Measurements from ENCODE around the gene CEP350. TPM values are rescaled to one million over a fixed set of nuclear protein-coding genes. Genes with fewer than 3 reads are reported as not detected.

Gene CEP350
- total RNA-seq, 1 experiment from 2014 or later, result 17.1 TPM

- no peak for DNase-seq
- no peak overlapping the region for H3K9ac ChIP-seq (ENCODE audit: low read length)
- H4K20me1 ChIP-seq (ENCODE audit: low read length), result no peaks in the 10 kb centered on the region
- no peak for ATAC-seq
- no peaks in the 10 kb centered on the region for H3K9me2 ChIP-seq (replicated peaks; ENCODE audit: low read length)
- intact Hi-C loops (cut with micrococcal nuclease), result loop anchor here (5.0 kb wide), 1 partner anchor 54 kb away; the partner anchor contains the start of gene TOR1AIP1
- no peaks in the 10 kb centered on the region for H3K79me2 ChIP-seq (ENCODE audit: low read length)
- no peak overlapping the region for H3K4me2 ChIP-seq (ENCODE audit: low read length)
- no peaks in the 10 kb centered on the region for H3F3A ChIP-seq (ENCODE audit: low read length, unreplicated experiment)
- ChIA-PET POLR2A (ENCODE audit: unreplicated experiment) (no interaction called here), CTCF (no interaction called here)
- no peak overlapping the region for H2AFZ ChIP-seq (ENCODE audit: low read length)
- no peak overlapping the region for H3K4me3 ChIP-seq (ENCODE audit: low read length)
- TF ChIP-seq CTCF (conservative IDR thresholded peaks at IDR 0.05; ENCODE audit: low read depth, low read length) (no peak), EZH2 (IDR thresholded peaks at IDR 0.05; ENCODE audit: low read length, unreplicated experiment) (no peak), EZH2phosphoT487 (IDR thresholded peaks at IDR 0.05; ENCODE audit: borderline replicate concordance, low read length) (no peak)
- BruUV-seq (replicated peaks), result no TSS peak
- H3K9me3 ChIP-seq (ENCODE audit: low read length), result no peaks in the 10 kb centered on the region
- no peaks in the 10 kb centered on the region for H3K27me3 ChIP-seq (ENCODE audit: low read length)
- no peak overlapping the region for H3K27ac ChIP-seq (ENCODE audit: low read length)
- H3K4me1 ChIP-seq (ENCODE audit: insufficient read depth, low read length), result peaks cover 18% of the 10 kb centered on the region
- H3K36me3 ChIP-seq (ENCODE audit: low read depth, low read length), result no peaks in the 10 kb centered on the region
Measured at GRCh38 chr1:179935909-179936496, 18.6 kb upstream of the CEP350 start.

GRCh38 chr1:179937668-179938254, 16.8 kb upstream of the CEP350 start:
- H3K27ac ChIP-seq (ENCODE audit: low read length), result no peak overlapping the region

More at GRCh38 chr1:179937668-179938254, 16.8 kb upstream of the CEP350 start:
- Histone ChIP-seq H3K9me3 (ENCODE audit: low read length) (no peaks in the 10 kb centered on the region), H3K4me2 (ENCODE audit: low read length) (peak overlapping the region; percentile 40), H3K4me3 (ENCODE audit: low read length) (no peak overlapping the region), H3K36me3 (ENCODE audit: low read depth, low read length) (no peaks in the 10 kb centered on the region), H3K9me2 (replicated peaks; ENCODE audit: low read length) (no peaks in the 10 kb centered on the region), H2AFZ (ENCODE audit: low read length) (no peak overlapping the region), H4K20me1 (ENCODE audit: low read length) (no peaks in the 10 kb centered on the region), H3F3A (ENCODE audit: low read length, unreplicated experiment) (no peaks in the 10 kb centered on the region), H3K9ac (ENCODE audit: low read length) (no peak overlapping the region), H3K79me2 (ENCODE audit: low read length) (no peaks in the 10 kb centered on the region), H3K4me1 (ENCODE audit: insufficient read depth, low read length) (peaks cover 18% of the 10 kb centered on the region), H3K27me3 (ENCODE audit: low read length) (no peaks in the 10 kb centered on the region)
- TF ChIP-seq EZH2phosphoT487 (IDR thresholded peaks at IDR 0.05; ENCODE audit: borderline replicate concordance, low read length) (no peak), CTCF (conservative IDR thresholded peaks at IDR 0.05; ENCODE audit: low read depth, low read length) (no peak), EZH2 (IDR thresholded peaks at IDR 0.05; ENCODE audit: low read length, unreplicated experiment) (no peak)
- CTCF ChIA-PET, result interaction anchor here (0.6 kb wide), 1 partner anchor 123 kb away, joined by 8 read pairs; no protein-coding TSS in a partner anchor
- BruUV-seq (replicated peaks), result no TSS peak
- POLR2A ChIA-PET (ENCODE audit: unreplicated experiment), result interaction anchor here (0.6 kb wide), 1 partner anchor 230 kb away, joined by 4 read pairs; no protein-coding TSS in a partner anchor
- ATAC-seq, result peak; percentile 77
- intact Hi-C loops (cut with micrococcal nuclease), result loop anchor here (5.0 kb wide), 1 partner anchor 55 kb away; the partner anchor contains the start of gene TOR1AIP1
- DNase-seq, result peak; percentile 49

Measured in PC-3 (cell line).